NCI-H2081 (cell line): ENCODE results near the gene RYR3.
A peak's percentile ranks its signal among the peaks of the same experiment; 100 is the strongest.

Experiments used
- DNase-seq, 2 experiments: peaks; one replicate each; lab custom pipeline; 2025; lab: John Stamatoyannopoulos, UW

RYR3 gene

GRCh38 chr15:33384307-33384706 lies 73.5 kb downstream of the RYR3 start:
- no peak for DNase-seq

GRCh38 chr15:33392453-33392852 lies 81.7 kb downstream of the RYR3 start:
- no peak for DNase-seq

- no peak for DNase-seq
Observed at GRCh38 chr15:33393546-33393945, 82.8 kb downstream of the RYR3 start.

- no peak for DNase-seq
Observed at GRCh38 chr15:33395321-33395720, 84.6 kb downstream of the RYR3 start.

GRCh38 chr15:33395846-33396245 lies 85.1 kb downstream of the RYR3 start:
- no peak for DNase-seq

GRCh38 chr15:33396475-33396874 lies 85.7 kb downstream of the RYR3 start:
- DNase-seq: no peak

GRCh38 chr15:33398555-33398954 lies 87.8 kb downstream of the RYR3 start:
- no peak for DNase-seq

GRCh38 chr15:33400941-33401340 lies 90.2 kb downstream of the RYR3 start:
- no peak for DNase-seq

GRCh38 chr15:33402600-33402999 lies 91.8 kb downstream of the RYR3 start:
- DNase-seq: no peak

GRCh38 chr15:33405096-33405495 lies 94.3 kb downstream of the RYR3 start:
- no peak for DNase-seq

- no peak for DNase-seq
Observed at GRCh38 chr15:33411596-33412540, 101.1 kb downstream of the RYR3 start.

- DNase-seq: no peak
Observed at GRCh38 chr15:33419701-33420100, 108.9 kb downstream of the RYR3 start.

- DNase-seq: no peak
Observed at GRCh38 chr15:33424025-33424424, 113.3 kb downstream of the RYR3 start.

GRCh38 chr15:33425142-33425541 lies 114.4 kb downstream of the RYR3 start:
- DNase-seq: no peak

GRCh38 chr15:33430577-33430976 lies 119.8 kb downstream of the RYR3 start:
- DNase-seq: no peak

- no peak for DNase-seq
Observed at GRCh38 chr15:33433821-33434220, 123.1 kb downstream of the RYR3 start.

GRCh38 chr15:33438396-33438795 lies 127.6 kb downstream of the RYR3 start:
- DNase-seq: no peak

- DNase-seq: no peak
Observed at GRCh38 chr15:33440900-33441299, 130.1 kb downstream of the RYR3 start.

GRCh38 chr15:33442449-33442848 lies 131.7 kb downstream of the RYR3 start:
- peak in 1 of 2 experiments; percentile 59 for DNase-seq

- no peak for DNase-seq
Observed at GRCh38 chr15:33443708-33444107, 132.9 kb downstream of the RYR3 start.

- DNase-seq: no peak
Observed at GRCh38 chr15:33445984-33446383, 135.2 kb downstream of the RYR3 start.

- DNase-seq: peak in 1 of 2 experiments; percentile 30
Observed at GRCh38 chr15:33448151-33448550, 137.4 kb downstream of the RYR3 start.

- no peak for DNase-seq
Observed at GRCh38 chr15:33448961-33449606, 138.3 kb downstream of the RYR3 start.
